Parathyroid adenoma (tissue), 2 donors: ENCODE results near the gene LEP.

Source experiments
- H2AFZ ChIP-seq: fragments of 300-600 bp; sonication (generic); one replicate; pipeline ENCODE4 v1.7.0; 2017; ENCODE audit warnings: antibody characterized with exemption, mild to moderate bottlenecking
- H3K27ac ChIP-seq: fragments of 300-600 bp; sonication (generic); one replicate; pipeline ENCODE4 v1.7.0; 2017
- H3K27me3 ChIP-seq: fragments of 300-600 bp; sonication (generic); one replicate; pipeline ENCODE4 v1.7.0; 2017; ENCODE audit warnings: low read length; ENCODE audit not compliant: control insufficient read depth, insufficient read depth
- H3K36me3 ChIP-seq: fragments of 300-600 bp; sonication (generic); one replicate; pipeline ENCODE4 v1.7.0; 2017; ENCODE audit warnings: low read length; ENCODE audit not compliant: control insufficient read depth, insufficient read depth
- H3K4me1 ChIP-seq: fragments of 300-600 bp; sonication (generic); one replicate; pipeline ENCODE4 v1.7.0; 2017; ENCODE audit warnings: control low read depth
- H3K4me2 ChIP-seq: fragments of 300-600 bp; sonication (generic); one replicate; pipeline ENCODE4 v1.7.0; 2017; ENCODE audit warnings: low read length
- H3K4me3 ChIP-seq: fragments of 300-600 bp; sonication (generic); one replicate; pipeline ENCODE4 v1.7.0; 2017; ENCODE audit warnings: low read depth, low read length
- H3K79me2 ChIP-seq: fragments of 300-600 bp; sonication (generic); one replicate; pipeline ENCODE4 v1.7.0; 2017; ENCODE audit warnings: control low read depth
- H3K9ac ChIP-seq: fragments of 300-600 bp; sonication (generic); one replicate; pipeline ENCODE4 v1.7.0; 2017; ENCODE audit warnings: mild to moderate bottlenecking
- H3K9me3 ChIP-seq: fragments of 300-600 bp; sonication (generic); one replicate; pipeline ENCODE4 v1.7.0; 2017; ENCODE audit warnings: low read length; ENCODE audit not compliant: control insufficient read depth
- TF ChIP-seq, protein P1 (sequence below): fragments of 300-600 bp; sonication (generic); IDR thresholded peaks from one replicate; pipeline ENCODE4 v1.7.0; 2017; ENCODE audit warnings: antibody characterized with exemption, mild to moderate bottlenecking
- donor health status: primary hyperparathyroidism.

The LEP gene

DNA sequence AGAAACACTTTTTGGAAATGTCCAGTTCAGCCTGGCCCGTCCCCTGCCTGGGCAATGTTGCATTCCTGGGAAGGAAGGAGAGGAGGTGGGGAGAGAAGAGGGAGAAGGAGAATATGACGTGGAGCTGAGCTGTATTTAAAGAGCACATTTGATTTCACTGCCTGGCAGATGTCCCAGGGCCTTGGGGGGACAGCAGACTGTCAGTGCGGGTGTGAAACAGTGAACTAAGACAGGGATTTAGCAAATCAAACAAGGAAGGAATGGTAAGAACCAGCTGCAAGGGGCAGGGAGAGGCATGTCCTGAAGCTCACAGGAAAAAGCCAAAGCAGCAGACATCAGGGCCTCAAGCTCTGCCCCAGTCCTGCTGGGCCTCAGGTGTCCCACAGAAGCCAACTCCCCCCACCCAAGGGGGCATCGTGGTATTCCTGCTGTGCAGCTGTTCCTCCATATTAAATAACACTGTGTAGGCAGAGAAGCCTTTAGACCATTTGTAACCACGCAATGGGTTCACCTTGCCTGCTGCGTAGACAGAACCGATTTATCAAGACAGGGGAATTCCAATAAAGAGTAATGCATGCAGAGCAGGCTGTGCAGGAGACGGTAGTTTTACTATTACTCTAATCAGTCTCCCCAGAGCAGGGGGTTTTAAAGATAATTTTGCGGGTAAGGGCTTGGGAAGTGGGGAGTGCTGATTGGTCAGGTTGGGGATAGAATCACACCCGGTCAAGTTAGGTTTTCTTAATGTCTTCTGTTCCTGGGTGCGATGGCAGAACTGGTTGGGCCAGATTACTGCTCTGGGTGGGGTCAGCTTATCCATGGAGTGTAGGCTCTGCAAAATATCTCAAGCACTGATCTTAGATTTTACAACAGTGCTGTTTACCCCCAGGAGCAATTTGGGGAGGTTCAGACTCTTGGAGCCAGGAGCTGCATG, 18.3 kb downstream of the LEP start:
- Histone ChIP-seq H3K4me1 (peaks cover 9% of the 10 kb centered on the region), H3K9me3 (no peaks in the 10 kb centered on the region), H2AFZ (peak overlapping the region; percentile 55), H3K79me2 (no peaks in the 10 kb centered on the region), H3K27me3 (no peaks in the 10 kb centered on the region), H3K4me3 (no peak overlapping the region), H3K4me2 (no peak overlapping the region), H3K36me3 (no peaks in the 10 kb centered on the region), H3K9ac (no peak overlapping the region), H3K27ac (no peak overlapping the region)
- TF ChIP-seq, protein P1, sequence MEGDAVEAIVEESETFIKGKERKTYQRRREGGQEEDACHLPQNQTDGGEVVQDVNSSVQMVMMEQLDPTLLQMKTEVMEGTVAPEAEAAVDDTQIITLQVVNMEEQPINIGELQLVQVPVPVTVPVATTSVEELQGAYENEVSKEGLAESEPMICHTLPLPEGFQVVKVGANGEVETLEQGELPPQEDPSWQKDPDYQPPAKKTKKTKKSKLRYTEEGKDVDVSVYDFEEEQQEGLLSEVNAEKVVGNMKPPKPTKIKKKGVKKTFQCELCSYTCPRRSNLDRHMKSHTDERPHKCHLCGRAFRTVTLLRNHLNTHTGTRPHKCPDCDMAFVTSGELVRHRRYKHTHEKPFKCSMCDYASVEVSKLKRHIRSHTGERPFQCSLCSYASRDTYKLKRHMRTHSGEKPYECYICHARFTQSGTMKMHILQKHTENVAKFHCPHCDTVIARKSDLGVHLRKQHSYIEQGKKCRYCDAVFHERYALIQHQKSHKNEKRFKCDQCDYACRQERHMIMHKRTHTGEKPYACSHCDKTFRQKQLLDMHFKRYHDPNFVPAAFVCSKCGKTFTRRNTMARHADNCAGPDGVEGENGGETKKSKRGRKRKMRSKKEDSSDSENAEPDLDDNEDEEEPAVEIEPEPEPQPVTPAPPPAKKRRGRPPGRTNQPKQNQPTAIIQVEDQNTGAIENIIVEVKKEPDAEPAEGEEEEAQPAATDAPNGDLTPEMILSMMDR, result no peak

DNA sequence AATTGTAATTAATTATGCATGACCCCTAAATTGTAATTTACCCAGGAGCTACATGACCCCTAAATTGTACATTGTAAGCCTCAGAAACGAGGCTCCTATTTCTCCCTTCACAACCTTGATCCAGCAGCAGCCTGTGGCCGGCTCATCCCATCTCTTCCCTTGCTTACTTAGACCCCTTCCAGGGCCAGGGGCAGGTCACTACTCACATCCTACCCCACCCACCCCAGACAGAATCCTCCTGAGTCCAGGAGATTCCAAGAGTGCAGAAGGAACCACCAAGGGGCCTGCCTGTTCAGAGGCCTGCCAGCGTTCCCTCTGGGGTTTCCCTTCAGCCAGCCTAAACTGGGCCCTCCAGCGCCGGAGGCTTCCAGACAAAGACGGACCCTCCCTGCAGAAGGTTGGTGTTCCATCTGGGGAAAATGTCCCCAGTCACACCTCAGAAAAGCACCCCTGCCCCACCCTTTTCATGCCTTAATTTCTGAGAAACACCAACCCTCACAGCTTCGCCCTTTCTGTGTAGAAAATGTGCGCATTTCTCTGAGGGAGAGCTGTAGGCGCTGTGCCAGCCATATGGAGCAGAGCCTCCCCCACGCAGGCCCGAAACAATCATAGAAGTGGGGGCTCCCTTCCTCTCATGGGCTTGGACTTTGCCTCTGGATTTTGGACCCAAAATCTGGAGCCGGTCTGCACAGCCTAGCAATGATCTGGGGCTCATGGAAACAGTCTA, 19.2 kb downstream of the LEP start:
- Histone ChIP-seq H3K36me3 (no peaks in the 10 kb centered on the region), H3K4me1 (peaks cover 16% of the 10 kb centered on the region), H2AFZ (no peak overlapping the region), H3K4me3 (no peak overlapping the region), H3K27ac (no peak overlapping the region), H3K27me3 (no peaks in the 10 kb centered on the region), H3K4me2 (no peak overlapping the region), H3K79me2 (no peaks in the 10 kb centered on the region), H3K9me3 (no peaks in the 10 kb centered on the region), H3K9ac (no peak overlapping the region)
- TF ChIP-seq, protein P1, result no peak

GRCh38 chr7:128262273-128263028, 21.4 kb downstream of the LEP start:
- TF ChIP-seq, protein P1, result no peak
- Histone ChIP-seq H3K4me1 (peaks cover 22% of the 10 kb centered on the region), H3K4me3 (no peak overlapping the region), H3K27ac (no peak overlapping the region), H3K9ac (no peak overlapping the region), H3K27me3 (no peaks in the 10 kb centered on the region), H3K79me2 (no peaks in the 10 kb centered on the region), H3K36me3 (no peaks in the 10 kb centered on the region), H3K4me2 (no peak overlapping the region), H2AFZ (no peak overlapping the region), H3K9me3 (no peaks in the 10 kb centered on the region)

- Histone ChIP-seq H2AFZ (no peak overlapping the region), H3K9me3 (no peaks in the 10 kb centered on the region), H3K27me3 (no peaks in the 10 kb centered on the region), H3K36me3 (no peaks in the 10 kb centered on the region), H3K4me1 (peaks cover 22% of the 10 kb centered on the region), H3K4me3 (no peak overlapping the region), H3K4me2 (no peak overlapping the region), H3K27ac (no peak overlapping the region), H3K9ac (no peak overlapping the region), H3K79me2 (no peaks in the 10 kb centered on the region)
- TF ChIP-seq, protein P1, result no peak
Measured at GRCh38 chr7:128263420-128263819, 22.3 kb downstream of the LEP start.
